Measurements from ENCODE around the gene LRRD1.

LRRD1 gene

DNA sequence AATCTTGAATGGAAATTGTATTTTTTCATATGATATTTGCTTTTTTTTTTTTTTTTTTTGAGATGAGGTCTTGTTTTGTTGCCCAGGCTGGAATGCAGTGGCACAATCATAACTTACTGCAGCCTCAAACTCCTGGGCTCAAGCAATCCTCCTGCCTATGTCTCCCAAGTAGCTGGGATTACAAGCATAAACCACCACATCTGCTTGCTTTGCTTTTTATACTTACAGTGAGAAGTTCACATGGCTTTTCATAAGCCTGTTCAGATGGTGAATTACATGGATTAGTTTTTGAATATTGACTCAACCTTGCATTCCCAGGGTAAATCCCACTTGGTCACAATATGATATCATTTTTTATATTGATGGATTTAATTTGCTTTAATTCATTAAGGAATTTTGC is 22.0 kb downstream of the LRRD1 start:
- no peak overlapping the region for H3K4me3 ChIP-seq (ENCODE audit: insufficient read depth, low read length, poor library complexity, severe bottlenecking)
- H3K27ac ChIP-seq (ENCODE audit: low read depth, low read length): no peak overlapping the region
- H3K9me2 ChIP-seq (replicated peaks; ENCODE audit: insufficient read depth, low read length): no peaks in the 10 kb centered on the region
- no peaks in the 10 kb centered on the region for H3F3A ChIP-seq (ENCODE audit: insufficient read depth)
- no peaks in the 10 kb centered on the region for H3K27me3 ChIP-seq (ENCODE audit: low read length)
- H3K9me3 ChIP-seq (ENCODE audit: insufficient read depth, low read length): no peaks in the 10 kb centered on the region
- no peaks in the 10 kb centered on the region for H4K20me1 ChIP-seq (ENCODE audit: low read depth, low read length)
- no peaks in the 10 kb centered on the region for H3K79me2 ChIP-seq (ENCODE audit: insufficient read depth, low read length)
- no peak overlapping the region for H2AFZ ChIP-seq (ENCODE audit: low read depth, low read length, severe bottlenecking)
- TF ChIP-seq, protein P1, sequence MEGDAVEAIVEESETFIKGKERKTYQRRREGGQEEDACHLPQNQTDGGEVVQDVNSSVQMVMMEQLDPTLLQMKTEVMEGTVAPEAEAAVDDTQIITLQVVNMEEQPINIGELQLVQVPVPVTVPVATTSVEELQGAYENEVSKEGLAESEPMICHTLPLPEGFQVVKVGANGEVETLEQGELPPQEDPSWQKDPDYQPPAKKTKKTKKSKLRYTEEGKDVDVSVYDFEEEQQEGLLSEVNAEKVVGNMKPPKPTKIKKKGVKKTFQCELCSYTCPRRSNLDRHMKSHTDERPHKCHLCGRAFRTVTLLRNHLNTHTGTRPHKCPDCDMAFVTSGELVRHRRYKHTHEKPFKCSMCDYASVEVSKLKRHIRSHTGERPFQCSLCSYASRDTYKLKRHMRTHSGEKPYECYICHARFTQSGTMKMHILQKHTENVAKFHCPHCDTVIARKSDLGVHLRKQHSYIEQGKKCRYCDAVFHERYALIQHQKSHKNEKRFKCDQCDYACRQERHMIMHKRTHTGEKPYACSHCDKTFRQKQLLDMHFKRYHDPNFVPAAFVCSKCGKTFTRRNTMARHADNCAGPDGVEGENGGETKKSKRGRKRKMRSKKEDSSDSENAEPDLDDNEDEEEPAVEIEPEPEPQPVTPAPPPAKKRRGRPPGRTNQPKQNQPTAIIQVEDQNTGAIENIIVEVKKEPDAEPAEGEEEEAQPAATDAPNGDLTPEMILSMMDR (IDR thresholded peaks at IDR 0.05; ENCODE audit: insufficient read depth, low read length, poor library complexity, severe bottlenecking): no peak
- TF ChIP-seq EZH2phosphoT487 (conservative IDR thresholded peaks at IDR 0.05; ENCODE audit: low read length): no peak
- H3K9ac ChIP-seq (ENCODE audit: low read length): no peak overlapping the region
- H3K4me2 ChIP-seq (ENCODE audit: low read depth, low read length, poor library complexity, severe bottlenecking): no peak overlapping the region
- H3K36me3 ChIP-seq (ENCODE audit: low read length): no peaks in the 10 kb centered on the region

DNA sequence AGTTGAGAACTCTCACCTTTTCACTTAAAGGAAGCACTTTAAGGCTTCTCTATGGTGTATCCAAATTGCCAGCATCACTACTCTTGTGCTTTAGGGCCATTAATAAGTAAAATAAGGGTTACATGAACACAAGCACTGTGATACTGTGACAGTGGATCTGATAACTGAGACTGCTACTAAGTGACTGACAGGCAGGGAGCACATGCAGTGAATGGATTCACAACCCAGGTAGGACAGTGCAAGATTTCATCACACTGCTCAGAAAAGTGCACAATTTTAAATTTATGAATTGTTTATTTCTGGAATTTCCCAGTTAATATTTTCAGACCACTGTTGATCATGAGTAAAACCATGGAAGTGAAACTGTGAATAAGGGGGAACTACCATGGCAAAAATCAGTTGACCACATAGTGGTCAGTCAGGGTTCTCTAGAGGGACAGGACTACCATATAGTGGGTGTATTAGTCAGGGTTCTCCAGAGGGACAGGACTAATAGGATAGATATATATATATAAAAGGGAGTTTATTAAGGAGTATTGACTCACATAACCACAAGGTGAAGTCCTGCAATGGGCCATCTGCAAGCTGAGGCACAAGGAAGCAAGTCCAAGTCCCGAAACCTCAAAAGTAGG is 23.7 kb downstream of the LRRD1 start:
- Histone ChIP-seq H3K27ac (ENCODE audit: low read depth, low read length) (no peak overlapping the region), H4K20me1 (ENCODE audit: low read depth, low read length) (no peaks in the 10 kb centered on the region), H3K9ac (ENCODE audit: low read length) (no peak overlapping the region), H3K79me2 (ENCODE audit: insufficient read depth, low read length) (no peaks in the 10 kb centered on the region), H3F3A (ENCODE audit: insufficient read depth) (no peaks in the 10 kb centered on the region), H3K4me3 (ENCODE audit: insufficient read depth, low read length, poor library complexity, severe bottlenecking) (no peak overlapping the region), H3K4me2 (ENCODE audit: low read depth, low read length, poor library complexity, severe bottlenecking) (no peak overlapping the region), H3K27me3 (ENCODE audit: low read length) (no peaks in the 10 kb centered on the region), H3K9me3 (ENCODE audit: insufficient read depth, low read length) (no peaks in the 10 kb centered on the region), H2AFZ (ENCODE audit: low read depth, low read length, severe bottlenecking) (no peak overlapping the region), H3K36me3 (ENCODE audit: low read length) (no peaks in the 10 kb centered on the region), H3K9me2 (replicated peaks; ENCODE audit: insufficient read depth, low read length) (no peaks in the 10 kb centered on the region)
- TF ChIP-seq, protein P1 (IDR thresholded peaks at IDR 0.05; ENCODE audit: insufficient read depth, low read length, poor library complexity, severe bottlenecking): no peak
- no peak for TF ChIP-seq EZH2phosphoT487 (conservative IDR thresholded peaks at IDR 0.05; ENCODE audit: low read length)

DNA sequence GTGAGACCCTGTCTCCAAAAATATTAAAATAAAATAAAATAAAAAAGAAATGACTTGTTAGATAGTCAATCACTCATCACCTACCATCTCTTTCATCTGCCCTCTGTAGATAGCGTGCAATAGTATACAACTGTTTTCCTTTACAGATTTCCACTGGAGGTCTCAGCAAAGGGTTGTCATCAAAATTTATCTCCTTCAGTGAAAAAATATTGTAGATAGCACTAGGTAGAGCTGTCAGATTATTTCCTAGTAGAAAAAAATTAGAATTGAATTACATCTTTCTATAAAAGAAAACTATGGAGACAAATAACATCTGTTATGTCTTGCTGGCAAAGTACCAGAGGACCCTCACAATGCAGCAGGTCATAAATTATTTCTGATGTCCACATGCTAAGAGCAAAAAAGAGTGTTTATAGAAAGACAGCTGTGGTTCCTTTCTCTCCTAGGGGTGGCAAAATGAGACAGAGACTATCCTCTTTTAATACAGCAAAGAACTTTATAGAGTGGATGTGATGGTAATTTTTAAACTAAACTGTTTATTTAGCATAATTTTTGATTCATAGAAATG is 28.4 kb downstream of the LRRD1 start:
- H3F3A ChIP-seq (ENCODE audit: insufficient read depth): no peaks in the 10 kb centered on the region
- no peaks in the 10 kb centered on the region for H3K79me2 ChIP-seq (ENCODE audit: insufficient read depth, low read length)
- no peak for TF ChIP-seq EZH2phosphoT487 (conservative IDR thresholded peaks at IDR 0.05; ENCODE audit: low read length)
- TF ChIP-seq, protein P1 (IDR thresholded peaks at IDR 0.05; ENCODE audit: insufficient read depth, low read length, poor library complexity, severe bottlenecking): no peak
- no peaks in the 10 kb centered on the region for H3K36me3 ChIP-seq (ENCODE audit: low read length)
- H3K9ac ChIP-seq (ENCODE audit: low read length): no peak overlapping the region
- H4K20me1 ChIP-seq (ENCODE audit: low read depth, low read length): no peaks in the 10 kb centered on the region
- H3K4me2 ChIP-seq (ENCODE audit: low read depth, low read length, poor library complexity, severe bottlenecking): no peak overlapping the region
- no peaks in the 10 kb centered on the region for H3K27me3 ChIP-seq (ENCODE audit: low read length)
- H3K9me2 ChIP-seq (replicated peaks; ENCODE audit: insufficient read depth, low read length): no peaks in the 10 kb centered on the region
- no peak overlapping the region for H3K4me3 ChIP-seq (ENCODE audit: insufficient read depth, low read length, poor library complexity, severe bottlenecking)
- H2AFZ ChIP-seq (ENCODE audit: low read depth, low read length, severe bottlenecking): no peak overlapping the region
- H3K9me3 ChIP-seq (ENCODE audit: insufficient read depth, low read length): no peaks in the 10 kb centered on the region
- no peak overlapping the region for H3K27ac ChIP-seq (ENCODE audit: low read depth, low read length)

Data from SU-DHL-6 (cell line).